Measurements from ENCODE around the gene BTBD2.
A peak's percentile ranks its signal among the peaks of the same experiment; 100 is the strongest.

The BTBD2 gene

DNA sequence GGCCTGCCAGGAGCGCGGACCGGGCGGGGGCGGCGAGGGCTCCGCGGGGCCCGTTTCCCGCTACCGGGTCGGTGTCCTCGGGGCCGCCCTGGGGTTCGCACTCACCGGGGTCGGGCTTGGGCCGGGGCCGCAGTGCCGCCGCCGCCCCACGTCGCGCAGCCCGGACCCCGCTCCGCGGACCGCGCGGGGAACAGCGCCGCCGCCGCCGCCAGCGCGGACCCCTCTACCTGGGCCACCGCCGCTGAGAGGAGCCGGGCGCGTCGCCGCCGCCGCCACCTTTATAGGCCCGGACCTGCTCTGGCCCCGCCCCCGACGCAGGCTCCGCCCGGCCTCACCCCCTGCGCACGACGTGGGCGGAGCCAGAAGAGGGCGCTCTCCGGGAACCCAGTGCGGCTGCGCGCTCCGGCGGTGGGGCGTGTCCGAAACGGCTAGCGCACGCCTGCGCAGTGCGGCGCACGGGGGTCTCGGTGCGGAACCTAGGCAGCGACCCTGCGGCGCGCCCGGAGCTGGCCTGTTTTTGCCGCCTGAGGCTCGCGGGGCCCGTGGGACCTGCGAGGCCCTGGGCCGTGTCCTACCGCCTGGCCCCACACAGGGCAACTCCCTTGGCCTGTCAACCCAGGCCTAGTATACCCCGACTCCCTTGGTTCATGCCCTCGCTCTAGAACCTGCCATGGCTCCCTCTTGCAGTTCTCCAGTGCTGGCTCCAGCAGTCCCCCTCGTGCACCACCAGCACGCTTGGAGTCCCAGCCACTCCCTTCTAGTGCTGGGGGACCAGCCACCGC, 35.7 kb upstream of the BTBD2 start, which contains the start of gene MKNK2:
Gene MKNK2 (minus strand): TSS at position 254 of the 782 bp plus-strand sequence. CDS start 393 bp downstream, outside the sequence.
- ATAC-seq (peak; percentile 83), DNase-seq (peak; percentile 99)

DNA sequence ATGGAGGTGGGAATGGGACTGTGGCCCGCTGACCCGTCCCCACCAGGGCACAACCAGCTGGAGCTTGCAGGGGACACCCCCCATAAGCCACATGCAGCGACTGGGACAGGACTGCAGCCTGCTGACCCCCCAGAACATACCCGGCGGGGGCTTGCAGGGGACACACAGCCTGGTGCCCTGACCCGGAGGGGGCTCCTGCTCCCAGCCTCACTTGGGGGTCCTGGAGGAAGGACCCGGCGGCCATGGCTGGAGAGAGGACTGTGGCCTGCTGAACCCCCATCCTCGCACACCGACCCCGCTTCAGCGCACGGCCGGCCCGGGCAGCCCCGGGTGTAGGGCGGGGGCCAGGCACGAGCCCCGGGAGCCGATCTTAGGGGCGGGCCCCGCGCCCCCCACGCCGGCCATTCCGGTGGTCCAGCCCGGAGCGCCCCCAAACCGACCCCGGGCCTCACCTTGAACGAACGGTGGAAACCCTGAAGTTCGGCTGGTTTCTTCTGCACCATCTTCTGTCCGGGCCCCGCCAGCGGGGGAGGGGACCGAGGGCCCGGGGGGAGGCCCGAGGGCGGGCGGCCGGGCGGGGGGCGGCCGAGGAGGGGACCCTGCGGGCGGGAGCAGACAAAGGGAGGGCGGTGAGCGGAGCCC, 35.0 kb upstream of the BTBD2 start:
- DNase-seq (no peak), ATAC-seq (peak; percentile 2)

DNA sequence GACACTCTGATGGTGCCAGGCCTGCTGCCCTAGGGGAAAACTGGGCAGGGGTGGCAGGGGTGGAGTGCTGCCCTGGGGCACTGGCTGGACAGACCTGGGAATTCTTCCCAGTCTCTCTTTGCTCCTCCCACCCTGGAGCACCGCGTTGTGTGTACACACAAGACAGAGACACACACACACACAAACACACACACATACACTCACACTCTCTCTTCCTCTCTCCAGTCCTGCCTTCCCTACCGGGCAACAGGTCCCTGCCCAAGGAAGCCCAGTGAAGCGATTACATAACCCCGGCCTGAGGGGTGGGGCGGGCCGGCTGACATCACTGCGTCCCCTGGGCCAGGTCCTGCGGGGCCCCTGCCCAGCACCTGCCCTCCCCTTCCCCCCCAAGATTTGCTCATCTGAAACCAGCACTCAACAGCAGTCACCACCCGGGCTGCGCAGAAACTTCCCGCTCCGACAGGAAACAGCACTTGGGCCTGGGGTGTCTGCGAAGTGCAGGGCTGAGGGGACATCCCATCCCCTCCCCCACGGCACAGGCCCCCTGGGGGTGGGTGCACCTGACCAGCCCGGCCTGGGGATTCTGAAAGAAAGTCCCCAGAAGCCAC, 34.3 kb upstream of the BTBD2 start:
- ATAC-seq = peak; percentile 17

DNA sequence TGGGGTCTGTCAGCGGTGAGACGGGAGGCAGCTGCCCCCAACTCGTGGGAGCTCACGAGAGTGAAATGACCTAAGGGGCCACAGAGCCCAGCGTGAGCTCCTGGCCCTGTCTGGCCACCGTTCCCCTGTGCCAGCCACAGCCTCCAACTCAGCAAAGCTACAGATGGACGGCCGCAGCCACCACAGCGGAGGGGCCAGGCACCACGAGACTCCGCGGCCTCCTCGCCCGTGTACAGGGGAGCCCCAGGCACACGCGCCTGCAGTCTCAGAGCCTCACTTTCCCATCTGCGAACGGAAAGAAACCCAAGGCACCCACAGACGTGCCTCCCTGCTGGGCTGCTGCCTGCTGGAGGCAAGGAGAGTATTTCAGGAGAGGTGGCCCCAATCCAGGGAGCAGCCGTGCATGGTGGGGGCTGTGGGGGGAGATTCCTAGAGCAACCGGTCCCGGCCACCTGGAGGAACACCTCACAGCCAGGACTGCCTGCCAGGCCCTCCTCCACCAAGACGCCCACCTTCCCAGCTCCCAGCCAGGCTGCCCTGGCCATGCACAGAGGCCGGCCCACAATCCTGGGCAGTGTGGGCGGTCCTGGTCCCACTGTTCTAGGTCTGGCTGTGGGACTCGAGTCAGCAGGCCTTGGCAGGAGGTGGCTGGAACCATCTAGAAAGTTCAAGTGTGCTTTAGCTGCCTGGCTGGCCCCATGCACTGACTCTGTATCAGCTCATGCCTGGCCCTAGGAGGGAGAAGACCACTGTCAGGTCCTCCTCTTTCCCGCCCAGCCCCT, 33.6 kb upstream of the BTBD2 start:
- ATAC-seq = no peak
- no peak for DNase-seq

More for the DNA sequence above, 34.3 kb upstream of the BTBD2 start:
- peak; percentile 70 for DNase-seq

DNA sequence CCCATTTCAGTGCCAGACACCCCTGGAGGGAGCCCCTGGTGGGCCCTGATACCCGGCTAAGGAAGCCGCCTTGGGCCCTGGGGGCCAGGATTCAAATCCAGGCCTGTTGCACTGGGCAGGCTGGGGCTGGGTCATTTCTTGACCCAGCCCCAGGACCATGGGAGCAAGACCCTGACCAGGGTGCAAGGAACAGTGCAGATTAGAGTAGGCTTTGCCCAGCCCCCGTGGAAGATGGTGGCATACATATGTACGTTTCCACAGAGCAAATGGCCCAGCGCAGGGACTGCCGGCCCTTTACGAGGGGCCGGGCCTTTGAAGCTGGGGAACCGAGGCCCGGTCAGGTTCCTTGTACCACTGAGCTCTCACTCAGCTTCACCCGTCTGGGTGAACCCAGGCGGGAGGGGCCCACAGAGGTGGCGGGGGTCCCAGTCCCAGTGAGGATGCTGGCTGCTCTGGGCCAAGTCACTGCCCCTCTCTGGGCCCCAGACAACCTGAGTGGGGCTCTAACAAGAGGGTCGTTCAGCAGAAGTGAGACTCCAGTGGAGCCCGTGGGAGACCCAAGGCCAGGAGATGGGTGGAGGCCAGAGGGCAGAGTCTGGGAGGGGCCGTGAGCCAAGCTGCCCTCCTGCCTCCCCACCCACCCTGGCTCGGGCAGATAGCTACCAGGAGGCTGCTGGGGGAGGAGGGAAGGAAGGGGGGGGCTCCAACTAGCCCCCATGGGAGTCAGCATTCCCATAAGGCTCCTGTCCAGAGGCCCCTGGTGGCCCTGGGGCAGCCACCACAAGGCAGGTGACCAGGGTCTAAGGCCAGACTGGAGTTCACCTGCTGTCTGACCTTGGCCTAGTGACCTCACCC, 32.8 kb upstream of the BTBD2 start:
- ATAC-seq = no peak
- no peak for DNase-seq

DNA sequence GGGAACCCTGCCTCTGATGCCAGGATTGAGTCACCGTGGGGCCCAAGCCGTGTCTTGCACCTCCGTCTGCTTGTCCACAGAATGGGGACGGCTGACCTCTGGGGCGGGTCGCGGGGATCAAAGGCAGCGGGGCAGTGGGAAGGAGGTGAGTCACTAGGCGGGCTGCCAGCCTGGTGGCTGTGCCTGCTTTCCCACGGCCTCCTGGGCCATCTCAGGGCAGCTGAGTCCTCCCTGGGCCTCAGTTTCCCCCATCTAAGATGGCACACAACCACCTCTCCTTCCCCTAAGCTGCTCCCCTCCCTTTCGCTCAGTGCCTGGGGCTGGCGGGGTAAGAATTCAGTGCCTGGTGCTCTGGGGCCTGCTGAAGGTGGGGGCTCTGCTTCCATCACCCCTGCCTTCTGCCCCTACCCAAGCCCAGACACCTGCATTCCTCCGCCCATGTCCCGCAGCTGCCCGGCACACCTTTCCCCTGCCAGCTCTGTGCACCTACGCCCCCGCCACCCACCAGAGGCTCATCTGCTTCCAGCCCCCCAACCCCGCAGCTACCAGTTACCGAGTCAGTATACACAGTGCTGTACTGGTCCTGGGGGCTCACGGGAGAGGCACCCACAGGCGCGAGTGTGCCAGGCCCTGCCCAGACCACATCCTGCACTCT, 32.1 kb upstream of the BTBD2 start:
- ATAC-seq = no peak
- DNase-seq = no peak

DNA sequence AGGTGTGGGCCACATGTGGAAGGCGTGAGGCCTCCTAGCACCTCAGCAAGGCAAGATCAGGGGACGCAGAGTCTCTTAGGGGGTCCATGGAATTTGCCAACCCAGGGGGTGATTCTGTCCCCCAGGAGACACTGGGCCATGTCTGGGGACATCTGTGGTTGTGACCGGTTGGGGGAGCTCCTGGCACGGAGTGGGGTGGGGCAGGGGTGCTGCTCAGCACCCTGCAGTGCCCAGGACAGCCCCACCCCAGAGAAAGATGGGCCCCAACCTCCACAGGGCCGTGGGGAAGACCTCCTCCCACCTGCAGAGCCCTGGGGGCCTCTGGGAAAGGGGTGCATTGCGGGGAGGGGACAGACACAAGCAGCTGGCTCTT, 31.5 kb upstream of the BTBD2 start:
- no peak for ATAC-seq
- no peak for DNase-seq

DNA sequence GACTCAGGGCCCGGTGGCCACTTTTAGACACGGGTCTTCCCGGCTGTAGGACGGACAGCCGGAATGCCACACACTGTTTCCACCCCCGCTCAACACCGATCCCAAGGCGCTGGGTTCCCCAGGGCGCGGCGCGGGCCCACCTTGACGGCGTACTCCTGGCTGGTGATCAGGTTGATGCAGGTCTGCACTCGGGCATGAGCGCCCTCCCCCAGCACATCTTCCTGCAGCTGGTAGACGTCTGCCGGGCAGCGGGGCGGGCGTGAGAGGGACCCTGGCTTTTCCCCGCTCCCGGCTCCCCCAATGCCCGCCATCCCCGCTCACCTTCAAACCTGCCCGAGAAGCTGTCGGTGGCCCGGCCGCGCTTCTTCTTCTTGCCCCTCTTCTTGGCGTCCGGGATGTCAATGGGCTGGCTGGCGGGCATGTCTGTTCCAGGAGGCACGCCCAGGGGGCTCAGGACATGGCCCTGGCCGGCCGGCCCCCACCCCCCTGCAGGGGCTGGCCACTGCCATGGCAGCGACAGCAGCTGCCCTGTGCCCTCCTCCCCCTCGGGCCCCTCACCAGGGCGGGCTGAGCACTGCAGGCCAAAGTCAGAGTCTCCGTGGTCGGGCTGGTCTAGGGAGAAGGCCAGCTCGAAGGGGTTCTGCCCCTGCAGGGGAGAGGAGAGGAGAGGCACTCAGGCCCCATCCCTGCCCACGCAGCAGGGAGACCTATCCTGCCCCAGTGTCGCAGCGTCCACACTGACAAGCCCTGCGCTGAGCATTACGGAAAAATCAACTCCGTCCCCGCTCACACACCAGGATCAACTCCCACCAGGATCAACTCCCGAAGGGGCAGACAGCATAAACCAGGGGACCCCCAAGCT, 30.8 kb upstream of the BTBD2 start:
- ATAC-seq = no peak
- no peak for DNase-seq

DNA sequence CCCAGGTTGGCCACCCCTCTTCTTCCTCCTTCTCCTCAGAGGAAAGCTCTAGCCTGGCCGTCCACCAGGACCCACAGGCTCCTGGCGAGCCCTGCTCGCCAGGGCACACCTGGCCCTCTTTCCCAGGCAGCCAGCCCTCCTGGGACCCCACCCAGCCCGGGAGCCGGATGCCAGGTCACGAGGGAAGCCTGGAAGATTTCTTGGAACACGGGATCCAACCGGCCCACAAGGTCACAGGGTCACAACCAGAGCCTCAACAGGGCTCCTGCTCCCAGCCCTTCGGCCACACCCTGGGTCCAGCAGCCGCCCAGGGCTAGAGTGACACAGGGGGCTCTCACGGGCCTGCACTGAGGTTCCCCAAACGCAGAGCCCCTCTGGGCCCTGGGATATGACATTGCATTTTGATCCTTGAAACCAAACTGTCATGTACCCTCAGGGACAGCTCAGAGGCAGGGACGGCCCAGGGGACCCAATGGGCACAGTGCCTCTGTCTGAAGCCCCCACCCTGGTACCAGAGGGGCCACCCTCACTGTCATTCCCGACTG, 30.1 kb upstream of the BTBD2 start:
- ATAC-seq = no peak
- DNase-seq = no peak

DNA sequence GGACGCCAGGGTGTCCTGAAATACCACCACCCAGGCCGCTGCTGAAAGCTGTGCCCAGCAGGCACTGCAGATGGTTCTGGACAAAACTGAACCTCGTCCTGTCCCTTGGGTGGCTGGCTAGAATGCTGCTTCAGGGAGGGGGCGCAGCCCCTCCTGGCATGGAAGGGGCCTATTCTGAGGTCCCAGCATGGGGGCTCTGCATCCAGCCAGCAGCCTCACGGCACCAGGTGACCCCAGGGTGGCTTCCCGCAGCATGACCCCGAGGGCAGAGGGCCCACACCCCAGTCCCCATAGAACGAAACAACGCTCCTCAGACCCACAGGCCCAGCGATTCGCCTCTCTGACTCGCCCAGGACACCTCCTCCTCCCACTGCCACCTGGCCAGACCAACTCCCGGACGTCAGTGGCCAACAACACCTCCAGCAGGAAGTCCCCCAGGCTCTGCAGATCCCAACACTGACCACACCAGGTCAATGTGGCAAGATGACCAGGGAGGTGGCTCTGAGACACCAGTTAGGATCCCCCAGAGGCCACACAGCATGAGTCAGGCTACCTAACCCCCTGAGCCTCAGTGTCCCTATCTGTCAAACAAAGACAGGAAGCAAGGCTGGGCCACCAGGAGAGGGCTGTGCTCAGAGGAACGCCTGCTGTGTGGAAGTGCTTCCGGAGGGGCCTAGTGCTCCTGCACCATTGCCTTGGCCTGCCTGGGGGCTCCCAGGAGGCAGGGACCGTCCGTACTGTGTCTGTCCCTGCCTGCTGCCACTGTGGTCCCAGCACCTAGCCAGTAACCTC, 29.4 kb upstream of the BTBD2 start:
- ATAC-seq (no peak), DNase-seq (no peak)

DNA sequence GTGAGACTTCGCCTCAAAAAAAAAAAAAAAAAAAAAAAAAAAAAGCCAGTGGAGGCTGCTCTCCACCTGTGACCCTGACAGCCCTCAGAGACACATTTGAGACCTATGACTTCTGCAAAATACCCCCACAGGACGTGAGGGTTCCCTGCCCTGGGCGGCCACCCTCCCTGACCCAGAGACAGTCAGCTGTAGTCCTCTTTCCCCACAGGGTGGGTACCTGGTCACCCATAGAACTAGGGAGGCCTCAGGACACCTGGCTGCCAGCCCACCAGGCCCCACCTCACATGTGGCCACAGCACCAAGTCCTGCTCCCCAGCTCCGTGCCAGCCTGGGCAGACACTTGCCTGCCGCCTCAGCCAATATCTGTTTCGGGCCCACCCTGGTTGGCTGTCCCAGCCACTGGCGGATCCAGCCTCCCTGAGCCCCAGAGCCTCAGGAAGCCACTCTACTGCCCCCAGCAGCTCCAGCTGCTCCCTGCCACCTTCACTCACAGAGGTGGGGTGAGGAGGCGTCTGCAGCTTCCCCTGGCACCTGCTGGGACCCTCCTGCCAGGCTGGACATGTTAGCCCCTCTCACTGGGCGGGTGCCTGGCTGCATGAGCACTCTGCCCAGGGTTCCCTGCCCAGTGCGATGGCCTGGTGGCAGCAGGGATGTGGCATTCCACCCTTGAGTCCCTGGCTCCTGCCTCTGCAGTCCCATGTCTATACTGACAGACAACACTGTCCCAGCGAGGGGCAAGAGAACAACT, 28.6 kb upstream of the BTBD2 start:
- ATAC-seq (no peak), DNase-seq (no peak)

DNA sequence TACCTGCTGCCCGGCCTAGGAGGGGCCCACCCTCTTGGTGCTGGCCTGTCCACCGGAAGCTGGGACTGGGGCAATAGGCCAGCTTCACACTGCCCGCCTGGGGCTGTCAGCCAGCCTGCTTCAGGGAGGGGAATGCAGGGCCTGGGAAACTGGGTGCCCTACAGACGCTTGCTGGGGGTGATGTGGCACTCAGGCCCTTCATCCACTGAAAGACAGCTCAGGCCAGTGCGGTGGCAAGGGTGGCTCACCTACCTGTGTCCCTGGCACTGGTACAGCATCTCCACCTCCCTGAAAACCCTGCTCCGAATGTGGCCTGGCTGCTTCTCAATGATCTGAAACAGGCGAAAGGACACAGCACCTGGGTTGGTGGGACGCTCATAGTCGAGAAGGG, 27.7 kb upstream of the BTBD2 start:
- DNase-seq = no peak
- no peak for ATAC-seq

DNA sequence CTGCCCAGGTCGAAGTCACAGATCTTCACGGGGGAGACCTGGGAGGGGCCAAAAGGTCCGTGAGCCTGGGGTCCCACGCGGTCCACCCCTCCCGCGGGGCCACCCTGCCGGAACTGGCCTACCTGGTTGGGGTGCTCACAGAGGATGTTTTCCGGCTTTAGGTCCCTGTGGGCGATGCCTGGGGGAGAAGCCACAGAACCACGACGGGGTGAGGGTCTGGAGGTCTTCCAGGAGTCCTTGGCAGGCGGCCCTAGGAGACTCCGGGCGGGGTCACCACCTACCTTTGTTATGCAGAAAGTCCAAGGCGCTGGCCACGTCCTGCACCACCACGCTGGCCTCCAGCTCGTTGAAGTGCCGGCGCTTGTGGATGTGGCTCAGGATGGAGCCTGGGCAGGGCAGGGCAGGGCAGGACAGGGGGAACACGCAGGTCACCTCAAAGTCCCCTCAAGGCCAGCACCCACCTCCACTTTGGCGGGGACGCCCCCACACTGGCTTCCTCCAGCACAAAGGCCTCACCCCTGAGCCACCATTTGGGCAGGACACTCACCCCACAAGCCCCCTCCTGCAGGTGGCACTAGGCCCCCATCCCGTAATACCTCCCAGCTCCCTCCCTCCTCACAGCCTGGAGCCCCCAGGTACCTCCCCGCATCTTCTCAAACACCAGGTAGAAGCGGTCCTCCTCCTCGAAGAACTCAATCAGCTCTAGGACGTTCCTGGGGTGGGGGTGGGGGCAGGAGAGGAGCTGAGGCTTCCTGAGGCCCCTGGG, 27.2 kb upstream of the BTBD2 start:
- DNase-seq (no peak), ATAC-seq (no peak)

DNA sequence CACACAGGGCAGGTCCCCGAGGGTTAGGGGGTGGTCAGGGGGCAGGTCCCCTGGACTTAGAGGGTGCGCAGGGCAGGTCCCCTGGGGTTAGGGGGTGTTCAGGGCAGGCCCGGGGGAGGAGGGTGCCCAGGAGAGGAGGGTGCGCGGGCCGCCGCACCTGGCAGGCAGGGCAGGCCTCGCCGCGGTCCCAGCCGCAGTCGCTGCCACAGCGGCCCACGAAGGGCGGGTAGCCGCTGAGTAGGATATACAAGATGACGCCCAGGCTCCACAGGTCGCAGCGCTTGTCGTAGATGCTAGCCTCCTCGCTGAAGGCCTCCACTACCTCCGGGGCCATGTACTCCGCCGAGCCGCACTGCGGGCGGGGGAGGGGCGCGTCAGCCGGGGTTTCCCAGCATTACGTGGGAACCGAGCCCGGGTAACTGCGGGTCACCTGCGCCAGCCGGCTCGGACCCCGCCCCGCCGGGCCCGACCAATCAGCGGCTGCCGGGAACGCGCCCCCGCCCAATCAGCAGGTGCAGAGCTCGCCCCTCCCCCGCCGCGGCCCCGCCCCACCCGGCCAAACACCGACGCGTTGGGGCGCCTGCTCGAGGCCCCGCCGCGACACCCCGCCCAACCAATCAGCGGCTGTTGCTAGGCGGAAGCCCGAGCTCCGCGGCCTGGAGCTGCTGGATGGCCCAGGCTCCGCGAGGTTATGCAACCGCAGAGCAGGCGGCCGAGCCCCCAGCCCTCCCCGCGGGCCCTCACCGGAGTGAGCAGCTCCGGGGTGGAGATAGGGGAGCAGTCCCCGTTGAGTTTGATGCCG, 26.4 kb upstream of the BTBD2 start:
- peak; percentile 100 for DNase-seq

DNA sequence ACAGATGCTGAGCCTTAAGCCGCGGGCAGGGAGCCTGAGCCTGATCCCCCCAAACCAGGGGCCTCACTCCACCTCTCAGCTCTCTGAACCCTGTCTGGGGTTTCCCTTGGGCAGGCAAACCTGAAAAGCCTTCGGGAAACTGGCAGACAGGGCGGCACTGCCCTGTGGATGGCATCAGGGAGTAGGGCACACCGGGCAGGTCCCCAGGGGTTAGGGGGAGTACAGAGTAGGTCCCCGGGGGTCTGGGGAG, 25.8 kb upstream of the BTBD2 start:
- DNase-seq (no peak), ATAC-seq (no peak)

More for the DNA sequence above, 26.4 kb upstream of the BTBD2 start:
- ATAC-seq = peak; percentile 90

DNA sequence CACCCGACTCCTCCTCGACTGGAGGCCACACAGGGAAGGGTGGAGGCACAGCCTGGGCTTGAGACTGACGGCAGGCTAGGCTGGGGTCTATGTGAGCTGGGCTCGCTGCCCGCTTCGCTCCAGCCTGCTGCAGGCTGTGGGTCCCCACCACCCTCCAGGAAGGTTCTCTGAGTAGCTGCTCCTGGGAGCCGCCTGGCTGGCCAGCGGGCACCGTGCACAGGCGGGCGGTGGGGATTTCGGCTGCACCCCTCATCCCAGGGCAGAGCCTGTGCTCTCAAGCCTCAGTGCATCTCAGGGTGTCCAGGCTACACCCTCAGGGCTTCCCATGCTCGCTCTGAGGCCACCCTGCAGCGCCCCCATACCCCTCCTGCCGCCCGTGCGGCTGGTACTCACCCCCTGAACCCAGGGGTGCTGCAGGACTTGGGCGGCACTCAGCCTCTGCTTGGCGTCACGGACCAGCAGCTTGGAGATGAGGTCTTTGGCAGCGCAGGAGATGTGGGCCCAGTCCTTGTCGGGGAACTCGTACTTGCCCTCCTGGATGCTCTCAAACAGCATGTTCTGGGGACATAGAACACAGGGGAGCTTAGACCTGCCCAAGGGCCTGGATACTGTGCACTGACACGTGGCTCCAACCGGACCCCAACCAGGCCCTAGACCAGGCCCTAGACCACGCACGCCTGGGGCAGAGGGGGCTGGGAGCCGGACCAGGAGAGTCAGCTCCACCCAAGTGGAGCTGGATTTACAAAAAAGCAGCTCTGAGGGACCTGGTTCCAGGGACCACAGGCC, 25.3 kb upstream of the BTBD2 start:
- DNase-seq = no peak
- ATAC-seq = no peak
